ENCODE results near the gene NPHS1. TPM values are rescaled to one million over a fixed set of nuclear protein-coding genes. Genes with fewer than 3 reads are reported as not detected.
"Not testable (repeated sequence)": the region's sequence is repeated elsewhere in the genome, so short reads cannot be mapped to it uniquely, and the experiment has no call there.

NPHS1 gene
- total RNA-seq, 4 donors from 2014 or later = not detected

- peaks cover 0 to 17% (median 3%) of the 10 kb centered on the region in 3 donors for H3K9me3 ChIP-seq
- peaks cover 0 to 23% (median 12%) of the 10 kb centered on the region in 3 donors for H3K4me1 ChIP-seq
- WGBS, 2 donors (ENCODE audit: low coverage in 1 of 2) = 77% methylated on average over 4 of the region's 13 CpGs; no CpG with 5 or more reads in 1 of the 2 donors
- no peak for TF ChIP-seq POLR2A (IDR thresholded peaks at IDR 0.05)
- TF ChIP-seq CTCF (IDR thresholded peaks at IDR 0.05) = no peak
- TF ChIP-seq POLR2AphosphoS5 (IDR thresholded peaks at IDR 0.05) = no peak
- no peak for TF ChIP-seq EP300 (IDR thresholded peaks at IDR 0.05)
- H3K36me3 ChIP-seq = no peaks in the 10 kb centered on the region
- H3K27ac ChIP-seq = no peak overlapping the region
- no peak for ATAC-seq
- H3K27me3 ChIP-seq = peaks cover 81% of the 10 kb centered on the region
- H3K4me3 ChIP-seq = no peak overlapping the region
Measured at GRCh38 chr19:35841961-35842595, 10.2 kb downstream of the NPHS1 start.

- Histone ChIP-seq H3K27me3 (peaks cover 76% of the 10 kb centered on the region), H3K9me3 (peaks cover 0 to 17% (median 3%) of the 10 kb centered on the region in 3 donors)
- not testable (repeated sequence) for H3K4me3 ChIP-seq, ATAC-seq, H3K4me1 ChIP-seq, H3K27ac ChIP-seq, H3K36me3 ChIP-seq
- 38 to 66% methylated on average over 3 to 9 of the region's 11 CpGs for WGBS, 2 donors (ENCODE audit: low coverage in 1 of 2)
Measured at GRCh38 chr19:35836096-35836495, 16.2 kb downstream of the NPHS1 start.

- H3K9me3 ChIP-seq = peaks cover 0 to 12% (median 1%) of the 10 kb centered on the region in 3 donors
- no peak overlapping the region for H3K27ac ChIP-seq
- WGBS, 2 donors (ENCODE audit: low coverage in 1 of 2) = 60 to 72% methylated on average over 1 to 2 of the region's 7 CpGs
- peaks cover 81% of the 10 kb centered on the region for H3K27me3 ChIP-seq
- no peak for TF ChIP-seq CTCF (IDR thresholded peaks at IDR 0.05)
- no peak for TF ChIP-seq EP300 (IDR thresholded peaks at IDR 0.05)
- no peak for TF ChIP-seq POLR2A (IDR thresholded peaks at IDR 0.05)
- TF ChIP-seq POLR2AphosphoS5 (IDR thresholded peaks at IDR 0.05) = no peak
- H3K36me3 ChIP-seq = no peaks in the 10 kb centered on the region
- no peaks in the 10 kb centered on the region for H3K4me1 ChIP-seq
- ATAC-seq = no peak
- H3K4me3 ChIP-seq = no peak overlapping the region
Measured at GRCh38 chr19:35833972-35834371, 18.3 kb downstream of the NPHS1 start.

- WGBS, 2 donors (ENCODE audit: low coverage in 1 of 2) = 67 to 75% methylated on average over 1 to 4 of the region's 4 CpGs
- Histone ChIP-seq H3K27me3 (peaks cover 76% of the 10 kb centered on the region), H3K4me1 (no peaks in the 10 kb centered on the region), H3K4me3 (no peak overlapping the region), H3K27ac (no peak overlapping the region), H3K9me3 (no peaks in the 10 kb centered on the region), H3K36me3 (no peaks in the 10 kb centered on the region)
- no peak for ATAC-seq
- TF ChIP-seq EP300 (IDR thresholded peaks at IDR 0.05) (no peak), POLR2A (IDR thresholded peaks at IDR 0.05) (no peak), POLR2AphosphoS5 (IDR thresholded peaks at IDR 0.05) (no peak), CTCF (IDR thresholded peaks at IDR 0.05) (no peak)
Measured at GRCh38 chr19:35832054-35832453, 20.2 kb downstream of the NPHS1 start.

GRCh38 chr19:35830986-35831385, 21.3 kb downstream of the NPHS1 start:
- TF ChIP-seq CTCF (IDR thresholded peaks at IDR 0.05) = no peak
- no peak for TF ChIP-seq EP300 (IDR thresholded peaks at IDR 0.05)
- TF ChIP-seq POLR2AphosphoS5 (IDR thresholded peaks at IDR 0.05) = no peak
- TF ChIP-seq POLR2A (IDR thresholded peaks at IDR 0.05) = no peak
- WGBS, 2 donors (ENCODE audit: low coverage in 1 of 2) = 56 to 60% methylated on average over 1 to 9 of the region's 18 CpGs
- peaks cover 79% of the 10 kb centered on the region for H3K27me3 ChIP-seq

More at GRCh38 chr19:35830986-35831385, 21.3 kb downstream of the NPHS1 start:
- Histone ChIP-seq H3K36me3 (no peaks in the 10 kb centered on the region), H3K4me1 (no peaks in the 10 kb centered on the region), H3K4me3 (no peak overlapping the region), H3K9me3 (no peaks in the 10 kb centered on the region), H3K27ac (no peak overlapping the region)
- no peak for ATAC-seq

Data from gastroesophageal sphincter (tissue), 4 donors.